H1 (cell line): ENCODE results near the gene KLHL30. TPM values are rescaled to one million over a fixed set of nuclear protein-coding genes. Genes with fewer than 3 reads are reported as not detected.

Experiments used
- CTCF ChIA-PET: fragments of 300-600 bp; sonication (Branson Sonifier 250); formaldehyde crosslinking; loops from one replicate; lab custom pipeline; 2021; ENCODE audit not compliant: partially characterized antibody; lab: Charles Lee
- POLR2A ChIA-PET: fragments of 300-600 bp; sonication (Branson Sonifier 250); formaldehyde crosslinking; loops from one replicate; lab custom pipeline; 2021; ENCODE audit warnings: inconsistent platforms; ENCODE audit not compliant: partially characterized antibody; lab: Charles Lee
- DNase-seq, 2 experiments: peaks; one replicate each; pipeline versions ENCODE4 v3.0.0 to v3.0.0-alpha.2; 2010 to 2022; ENCODE audit warnings: low spot score in 2 of 2, low read depth in 1 of 2, mixed read lengths in 1 of 2
- FAIRE-seq: peaks from 2 replicates; lab custom pipeline; 2011; peaks lifted over from hg19 to GRCh38; lab: Jason Lieb, UNC
- H2AFZ ChIP-seq: 2 replicates; pipeline ENCODE4 v1.8.1; 2012; ENCODE audit warnings: low read length, inconsistent platforms
- H2AK5ac ChIP-seq: 2 replicates; pipeline ENCODE4 v1.6.1; 2013; ENCODE audit warnings: low read depth, low read length
- H2BK120ac ChIP-seq: replicated peaks from 2 replicates; pipeline ENCODE3; 2013; ENCODE audit warnings: low read depth, low read length, inconsistent platforms
- H2BK12ac ChIP-seq: 2 replicates; pipeline ENCODE4 v1.6.1; 2013; ENCODE audit warnings: low read depth, low read length
- H2BK15ac ChIP-seq: 2 replicates; pipeline ENCODE4 v1.6.1; 2013; ENCODE audit warnings: low read length
- H2BK20ac ChIP-seq: 2 replicates; pipeline ENCODE4 v1.6.1; 2013; ENCODE audit warnings: low read length
- H2BK5ac ChIP-seq: 2 replicates; pipeline ENCODE4 v1.6.1; 2013; ENCODE audit warnings: low read depth, low read length
- H3K14ac ChIP-seq: 2 replicates; pipeline ENCODE4 v1.6.1; 2013; ENCODE audit warnings: inconsistent platforms; ENCODE audit not compliant: insufficient read length
- H3K18ac ChIP-seq: 2 replicates; pipeline ENCODE4 v1.6.1; 2013; ENCODE audit warnings: low read length; ENCODE audit errors: extremely low read depth
- H3K23ac ChIP-seq: 2 replicates; pipeline ENCODE4 v1.6.1; 2013; ENCODE audit warnings: inconsistent platforms; ENCODE audit not compliant: insufficient read length
- H3K23me2 ChIP-seq: 2 replicates; pipeline ENCODE4 v1.6.1; 2013; ENCODE audit warnings: low read depth, low read length
- H3K27ac ChIP-seq: 2 replicates; pipeline ENCODE4 v1.6.1; 2011; ENCODE audit warnings: low read depth, low read length, inconsistent platforms
- H3K27me3 ChIP-seq, 4 experiments: replicated peaks in 1 of 4; 1 replicate in 1 of 4; 2 replicates in 3 of 4; pipeline versions ENCODE4 v1.6.1 to v1.8.1; 2011 to 2013; ENCODE audit warnings: low read length in 3 of 4, mild to moderate bottlenecking in 3 of 4, inconsistent platforms in 2 of 4, mixed read lengths in 2 of 4, moderate library complexity in 1 of 4; ENCODE audit not compliant: control insufficient read depth in 3 of 4, insufficient read depth in 3 of 4; ENCODE audit errors: extremely low read depth in 1 of 4
- H3K36me3 ChIP-seq, 4 experiments: 2 replicates each; pipeline versions ENCODE4 v1.6.1 to v1.8.1; 2011 to 2013; ENCODE audit warnings: mild to moderate bottlenecking in 4 of 4, low read length in 3 of 4, moderate library complexity in 2 of 4, control low read depth in 1 of 4, inconsistent platforms in 1 of 4; ENCODE audit not compliant: insufficient read depth in 4 of 4, control insufficient read depth in 2 of 4
- H3K4ac ChIP-seq: replicated peaks from 2 replicates; pipeline ENCODE3; 2013; ENCODE audit warnings: low read length, low read depth, mixed read lengths, inconsistent platforms; ENCODE audit not compliant: insufficient read length
- H3K4me1 ChIP-seq, 4 experiments: replicated peaks in 1 of 4; 1 replicate in 1 of 4; 2 replicates in 3 of 4; pipeline versions ENCODE4 v1.6.1 to v1.8.1; 2011 to 2013; ENCODE audit warnings: low read length in 3 of 4, inconsistent platforms in 2 of 4, mixed read lengths in 1 of 4; ENCODE audit not compliant: insufficient read depth in 4 of 4, control insufficient read depth in 3 of 4
- H3K4me2 ChIP-seq, 2 experiments: 2 replicates each; pipeline versions ENCODE4 v1.6.1 to v1.8.1; 2011 to 2013; ENCODE audit warnings: low read depth in 2 of 2, low read length in 2 of 2, control low read depth in 1 of 2, inconsistent platforms in 1 of 2, mild to moderate bottlenecking in 1 of 2; ENCODE audit not compliant: insufficient read depth in 1 of 2
- H3K4me3 ChIP-seq, 4 experiments: fragments of 200-600, 300-600 bp in 1 of 4; sonication (generic), shearing (Covaris generic), sonication (Bioruptor Twin) in 1 of 4; 2 replicates each; pipeline versions ENCODE4 v1.5.1 to v1.8.1; 2011 to 2016; ENCODE audit warnings: low read length in 4 of 4, low read depth in 3 of 4, control low read depth in 2 of 4, inconsistent platforms in 2 of 4, mild to moderate bottlenecking in 2 of 4, mixed read lengths in 1 of 4, moderate library complexity in 1 of 4; ENCODE audit not compliant: insufficient read depth in 2 of 4; ENCODE audit errors: extremely low read depth in 1 of 4
- H3K56ac ChIP-seq: replicated peaks from 2 replicates; pipeline ENCODE3; 2013; ENCODE audit warnings: low read depth, mild to moderate bottlenecking, mixed read lengths, low read length, inconsistent platforms; ENCODE audit not compliant: insufficient read length
- H3K79me1 ChIP-seq: 2 replicates; pipeline ENCODE4 v1.6.1; 2013; ENCODE audit warnings: low read depth, low read length, control low read depth
- H3K79me2 ChIP-seq, 2 experiments: 2 replicates each; pipeline versions ENCODE4 v1.6.1 to v1.8.1; 2012 to 2013; ENCODE audit warnings: low read length in 2 of 2, mild to moderate bottlenecking in 2 of 2, inconsistent platforms in 1 of 2; ENCODE audit not compliant: insufficient read depth in 2 of 2, control insufficient read depth in 1 of 2
- H3K9ac ChIP-seq, 4 experiments: replicated peaks in 1 of 4; 1 replicate in 1 of 4; 2 replicates in 3 of 4; pipeline versions ENCODE4 v1.6.1 to v1.8.1; 2011 to 2013; ENCODE audit warnings: low read depth in 3 of 4, low read length in 3 of 4, control low read depth in 2 of 4, mild to moderate bottlenecking in 2 of 4, moderate library complexity in 2 of 4, inconsistent platforms in 1 of 4; ENCODE audit errors: extremely low read depth in 1 of 4
- H3K9me3 ChIP-seq, 2 experiments: 2 replicates each; pipeline versions ENCODE4 v1.6.1 to v1.8.1; 2012 to 2013; ENCODE audit warnings: mild to moderate bottlenecking in 2 of 2, moderate library complexity in 2 of 2, control low read depth in 1 of 2, inconsistent platforms in 1 of 2, low read depth in 1 of 2, low read length in 1 of 2, mixed read lengths in 1 of 2; ENCODE audit not compliant: insufficient read depth in 2 of 2
- H4K20me1 ChIP-seq, 2 experiments: replicated peaks in 1 of 2; 2 replicates each; pipeline versions ENCODE3 to v1.8.1; 2011 to 2013; ENCODE audit warnings: inconsistent platforms in 2 of 2, low read length in 2 of 2, mild to moderate bottlenecking in 1 of 2; ENCODE audit not compliant: insufficient read depth in 2 of 2, control insufficient read depth in 1 of 2
- H4K5ac ChIP-seq: 2 replicates; pipeline ENCODE4 v1.6.1; 2013; ENCODE audit warnings: low read length, low read depth, mixed read lengths, inconsistent platforms; ENCODE audit not compliant: insufficient read length
- H4K8ac ChIP-seq: 2 replicates; pipeline ENCODE4 v1.8.0; 2013; ENCODE audit warnings: mild to moderate bottlenecking, moderate library complexity, low read length, inconsistent platforms; ENCODE audit not compliant: insufficient read depth; ENCODE audit errors: extremely low read depth
- H4K91ac ChIP-seq: replicated peaks from 2 replicates; pipeline ENCODE3; 2013; ENCODE audit warnings: low read length, mixed read lengths, inconsistent platforms; ENCODE audit not compliant: insufficient read length
- FOSL1 ChIP-seq: IDR thresholded peaks from 2 replicates; pipeline ENCODE4 v1.6.1; 2011; ENCODE audit warnings: mild to moderate bottlenecking, low read depth, low read length, moderate library complexity; ENCODE audit not compliant: insufficient read depth
- HDAC6 ChIP-seq: IDR thresholded peaks from one replicate; pipeline ENCODE4 v1.7.1; 2012; ENCODE audit warnings: low read depth, mild to moderate bottlenecking, inconsistent platforms, low read length, moderate library complexity
- POLR2A ChIP-seq, 2 experiments: IDR thresholded peaks; 1 replicate in 1 of 2; 2 replicates in 1 of 2; pipeline ENCODE4 v1.6.1; 2011; ENCODE audit warnings: low read depth in 2 of 2, low read length in 2 of 2, mild to moderate bottlenecking in 2 of 2; ENCODE audit errors: control extremely low read depth in 1 of 2
- RAD21 ChIP-seq, 2 experiments: IDR thresholded peaks in 1 of 2; conservative IDR thresholded peaks in 1 of 2; 2 replicates each; pipeline ENCODE4 v1.6.1; 2011; ENCODE audit warnings: low read depth in 2 of 2, low read length in 2 of 2, improper control_type of control experiment in 1 of 2, inconsistent platforms in 1 of 2, mild to moderate bottlenecking in 1 of 2, moderate library complexity in 1 of 2
- RNF2 ChIP-seq: fragments of 200-900, 300-1000 bp; sonication (generic); IDR thresholded peaks from 2 replicates; pipeline ENCODE4 v1.7.1; 2016; ENCODE audit warnings: borderline replicate concordance, low read depth, mild to moderate bottlenecking, antibody characterized with exemption, low read length; ENCODE audit not compliant: poor library complexity, severe bottlenecking; ENCODE audit errors: missing control alignments
- TBP ChIP-seq: IDR thresholded peaks from 2 replicates; pipeline ENCODE4 v1.6.1; 2011; ENCODE audit warnings: low read depth, low read length, improper control_type of control experiment
- WGBS, 2 experiments: shearing (Covaris generic) in 1 of 2; methylation state at CpG; one replicate each; pipeline versions ENCODE4 v1.1.6 to v1.1.7; 2013 to 2015; ENCODE audit warnings: low lambda C conversion rate in 2 of 2, mixed read lengths in 2 of 2, inconsistent platforms in 1 of 2, low coverage in 1 of 2, missing lambda C conversion rate in 1 of 2; ENCODE audit not compliant: insufficient replicate concordance in 2 of 2, insufficient coverage in 1 of 2, insufficient read length in 1 of 2; ENCODE audit errors: extremely low coverage in 1 of 2, missing lambda C conversion rate in 1 of 2; 5-methylcytosine and 5-hydroxymethylcytosine counted together
- polyA plus RNA-seq, 7 experiments: library from polyadenylated mRNA; depleted of rRNA in 3 of 7; stranded (reverse) in 5 of 7; unstranded in 2 of 7; fragments of >200 nt in 5 of 7; fragments of 200-250 nt in 2 of 7; gene quantifications; 1 replicate in 5 of 7; 2 replicates in 1 of 7; 4 replicates in 1 of 7; pipeline versions ENCODE4 v1.2.1 to v1.2.3, GENCODE V29; 2011 to 2013; ENCODE audit warnings: missing spikeins in 2 of 7, mixed read lengths in 2 of 7
- total RNA-seq: library from RNA; stranded (reverse); fragmentation: NEBNext Ultra II Directional; extraction: Animal tissue kit (Norgen Biotek cat#: 25700); gene quantifications from 2 replicates; pipeline ENCODE4 v1.2.1, GENCODE V29; 2021
- TF ChIP-seq, protein P1 (sequence below): IDR thresholded peaks from 2 replicates; pipeline ENCODE4 v1.6.1; 2012; ENCODE audit warnings: inconsistent platforms

The KLHL30 gene
- total and polyA plus RNA-seq, 2 of the 8 experiments (the other 6 are each of a cell fraction or from before 2014, with no cell fraction given) = not detected

DNA sequence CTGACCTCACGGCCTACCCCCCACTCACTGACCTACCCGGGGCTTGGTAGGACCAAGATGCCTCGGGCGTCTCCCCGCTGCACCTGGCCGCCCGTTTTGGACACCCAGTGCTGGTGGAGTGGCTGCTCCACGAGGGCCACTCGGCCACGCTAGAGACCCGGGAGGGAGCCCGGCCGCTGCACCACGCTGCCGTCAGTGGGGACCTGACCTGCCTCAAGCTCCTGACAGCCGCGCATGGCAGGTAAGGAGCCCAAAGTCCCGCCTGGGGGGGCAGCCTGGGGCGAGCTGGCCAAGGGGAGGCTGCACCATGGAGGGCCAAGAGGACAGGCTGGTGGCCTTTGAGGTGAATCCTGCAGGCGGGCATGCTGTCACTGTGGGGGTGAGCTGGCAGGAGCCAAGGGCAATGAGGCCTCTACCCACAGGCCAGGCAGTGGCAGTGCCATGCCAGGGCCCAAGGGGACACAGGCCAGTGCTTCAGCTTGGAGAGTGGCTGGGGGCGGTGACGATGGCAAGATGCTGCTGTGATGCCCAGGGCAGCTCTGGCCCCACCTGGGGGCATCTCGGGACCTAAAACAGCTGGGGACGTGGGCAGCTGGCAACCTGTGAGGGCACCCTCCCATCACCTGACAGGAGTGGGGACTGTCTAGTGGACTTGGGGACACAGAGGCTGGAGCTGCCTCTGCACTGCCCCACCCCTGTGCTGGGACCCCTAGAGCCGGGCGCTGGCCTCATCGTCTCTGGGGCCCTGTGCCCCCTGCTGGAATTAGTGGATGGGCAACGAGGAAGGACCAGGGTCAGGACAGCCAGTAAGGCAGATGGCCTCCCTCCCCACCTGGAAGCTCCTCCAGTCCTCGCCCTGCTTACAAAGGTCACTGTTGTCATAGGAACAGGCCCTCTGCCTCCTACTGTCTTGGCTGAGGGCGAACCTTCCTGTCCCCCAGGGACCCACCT is 36.3 kb upstream of the KLHL30 start:
- H2AK5ac ChIP-seq = no peak overlapping the region
- no peak overlapping the region for H2BK5ac ChIP-seq
- H2BK12ac ChIP-seq = peak overlapping the region; percentile 50; the same call in 1 of the 2 replicates
- FAIRE-seq = no peak
- no peak overlapping the region for H3K56ac ChIP-seq
- no peak overlapping the region for H3K18ac ChIP-seq
- H4K5ac ChIP-seq = no peak overlapping the region
- H3K4me2 ChIP-seq = no peak overlapping the region
- H3K9ac ChIP-seq = no peak overlapping the region
- no peak overlapping the region for H3K4ac ChIP-seq
- no peak overlapping the region for H2AFZ ChIP-seq
- no peaks in the 10 kb centered on the region for H3K27me3 ChIP-seq
- no peaks in the 10 kb centered on the region for H3K79me2 ChIP-seq
- H3K79me1 ChIP-seq = no peaks in the 10 kb centered on the region
- H3K23me2 ChIP-seq = no peaks in the 10 kb centered on the region
- WGBS, 2 experiments = 88% methylated on average over 29 of the region's 30 CpGs; no CpG with 5 or more reads in 1 of the 2 experiments
- no peaks in the 10 kb centered on the region for H3K9me3 ChIP-seq
- H4K8ac ChIP-seq = peak overlapping the region; percentile 76; the same call in 1 of the 2 replicates
- H2BK120ac ChIP-seq = no peak overlapping the region
- H4K91ac ChIP-seq = no peak overlapping the region
- POLR2A ChIA-PET = interaction anchor here (1.2 to 1.5 kb wide), 5 partner anchors 11 to 179 kb away, joined by 3 to 5 read pairs (median 3); no protein-coding TSS in a partner anchor
- no peak overlapping the region for H3K23ac ChIP-seq
- H4K20me1 ChIP-seq = no peaks in the 10 kb centered on the region
- H2BK20ac ChIP-seq = no peak overlapping the region
- no peak overlapping the region for H3K4me3 ChIP-seq
- CTCF ChIA-PET = interaction anchor here (1.1 to 2.1 kb wide), 7 partner anchors 13 to 179 kb away, joined by 3 to 7 read pairs (median 5); no protein-coding TSS in a partner anchor
- no peak overlapping the region for H3K27ac ChIP-seq
- H2BK15ac ChIP-seq = no peak overlapping the region
- peaks cover 0 to 3% (median 0%) of the 10 kb centered on the region in 4 experiments; a peak in 1 of 8 replicates for H3K36me3 ChIP-seq
- DNase-seq = peak in 1 of 2 experiments; percentile 57
- no peak overlapping the region for H3K14ac ChIP-seq
- peaks cover 0 to 13% (median 8%) of the 10 kb centered on the region in 4 experiments; a peak in 6 of 7 replicates for H3K4me1 ChIP-seq
- no peak for TF ChIP-seq TBP
- TF ChIP-seq HDAC6 = no peak
- no peak for TF ChIP-seq RNF2
- TF ChIP-seq RAD21 (IDR thresholded peaks at IDR 0.05 in 1 of 2, conservative IDR thresholded peaks at IDR 0.05 in 1 of 2; ENCODE audit: low read depth in 2 of 2, low read length in 2 of 2) = 0 out of 4 replicates have a peak, but pooled peaks of 1 of the 2 experiments have one; percentile 11
- no peak for TF ChIP-seq POLR2A (IDR thresholded peaks at IDR 0.05; ENCODE audit: control extremely low read depth in 1 of 2, low read depth in 2 of 2, low read length in 2 of 2)
- TF ChIP-seq, protein P1, sequence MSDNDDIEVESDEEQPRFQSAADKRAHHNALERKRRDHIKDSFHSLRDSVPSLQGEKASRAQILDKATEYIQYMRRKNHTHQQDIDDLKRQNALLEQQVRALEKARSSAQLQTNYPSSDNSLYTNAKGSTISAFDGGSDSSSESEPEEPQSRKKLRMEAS = no peak
- TF ChIP-seq FOSL1 = no peak
